PC-9 (cell line): ENCODE data around the gene PHC2.

Experiments
- CTCF ChIP-seq: fragments of 200-600 bp; sonication (generic); conservative IDR thresholded peaks from 2 replicates; pipeline ENCODE4 v1.6.1; 2017; ENCODE audit warnings: mixed run types, antibody characterized with exemption, mild to moderate bottlenecking, moderate library complexity
- EZH2 ChIP-seq: fragments of 200-600 bp; sonication (generic); IDR thresholded peaks from 2 replicates; pipeline ENCODE4 v1.8.0; 2017; ENCODE audit warnings: antibody characterized with exemption, low read depth

DNA sequence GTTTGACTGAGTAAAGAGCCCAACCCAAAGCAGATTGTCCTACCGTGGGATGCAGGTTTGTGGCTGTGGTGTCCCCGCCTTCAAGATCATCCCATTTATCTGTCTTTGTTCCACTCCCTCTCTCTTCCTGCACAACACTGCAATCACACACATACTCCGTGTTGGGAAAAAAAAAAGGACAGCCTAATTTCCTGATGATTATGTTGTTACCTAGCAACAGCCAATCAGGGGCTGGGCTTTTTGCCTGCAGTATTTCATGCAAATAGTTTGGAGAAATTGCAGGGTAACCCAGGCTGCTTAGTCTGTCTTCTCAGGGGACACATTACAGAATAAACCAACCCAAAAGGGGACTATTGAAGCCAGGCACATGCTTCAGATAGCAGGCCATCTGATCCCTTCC lies 38.3 kb downstream of the PHC2 start:
- TF ChIP-seq CTCF (no peak), EZH2 (no peak)
